GM12878 (cell line): ENCODE data around the gene GGPS1. TPM values are rescaled to one million over a fixed set of nuclear protein-coding genes. Genes with fewer than 3 reads are reported as not detected.

Source experiments
- ATAC-seq: fragments of 200-7000 bp; cut with Tn5 transposase; 3 replicates; pipeline ENCODE4 v1.9.1; 2020; ENCODE audit warnings: mild to moderate bottlenecking, moderate library complexity
- BruUV-seq: library from RNA; stranded (reverse); fragments of 400-500 nt; replicated peaks from 2 replicates; lab custom pipeline; 2021; lab: Mats Ljungman, UMichigan
- CTCF ChIA-PET: fragments of 300-600 bp; sonication (Branson Sonifier 250); formaldehyde crosslinking; extraction: SDS; loops from one replicate; lab custom pipeline; 2021; ENCODE audit warnings: inconsistent platforms; lab: Yijun Ruan, JAX
- POLR2A ChIA-PET: fragments of 350-600 bp; formaldehyde crosslinking; extraction: SDS; loops from one replicate; lab custom pipeline; 2021; ENCODE audit warnings: inconsistent platforms; lab: Charles Lee
- RAD21 ChIA-PET: fragments of 300-600 bp; sonication (Branson Sonifier 250); formaldehyde crosslinking; loops from one replicate; lab custom pipeline; 2023; ENCODE audit warnings: antibody characterized with exemption; ENCODE audit not compliant: unreplicated experiment; lab: Charles Lee
- SMC1A ChIA-PET: fragments of 300-600 bp; sonication (Branson Sonifier 250); formaldehyde crosslinking; loops from one replicate; lab custom pipeline; 2023; ENCODE audit not compliant: unreplicated experiment, uncharacterized antibody; lab: Charles Lee
- DNase-seq: peaks from one replicate; pipeline ENCODE4 v3.0.0-alpha.2; 2011; ENCODE audit warnings: low read depth, low spot score
- FAIRE-seq: peaks from 3 replicates; lab custom pipeline; 2011; peaks lifted over from hg19 to GRCh38; lab: Jason Lieb, UNC
- H2AFZ ChIP-seq: 2 replicates; pipeline ENCODE4 v1.6.0; 2011; ENCODE audit warnings: low read depth, low read length, control low read depth; ENCODE audit not compliant: control insufficient read depth
- H3K27ac ChIP-seq: 2 replicates; pipeline ENCODE4 v1.5.1; 2011; ENCODE audit warnings: control low read depth; ENCODE audit not compliant: control insufficient read depth, insufficient read depth
- H3K27me3 ChIP-seq, 2 experiments: replicated peaks in 1 of 2; 2 replicates each; pipeline versions ENCODE4 v1.6.0 to v1.6.1; 2011; ENCODE audit warnings: low read length in 1 of 2; ENCODE audit not compliant: control insufficient read depth in 2 of 2, insufficient read depth in 2 of 2
- H3K36me3 ChIP-seq, 2 experiments: 2 replicates each; pipeline ENCODE4 v1.5.1; 2011; ENCODE audit warnings: low read length in 1 of 2; ENCODE audit not compliant: control insufficient read depth in 2 of 2, insufficient read depth in 2 of 2
- H3K4me1 ChIP-seq: 2 replicates; pipeline ENCODE4 v1.6.1; 2011; ENCODE audit warnings: mild to moderate bottlenecking, low read length, moderate library complexity, mixed read lengths; ENCODE audit not compliant: control insufficient read depth, insufficient read depth
- H3K4me2 ChIP-seq: 2 replicates; pipeline ENCODE4 v1.6.0; 2011; ENCODE audit warnings: control low read depth; ENCODE audit not compliant: control insufficient read depth, insufficient read depth
- H3K4me3 ChIP-seq: fragments of 200-600 bp; sonication (generic); 2 replicates; pipeline ENCODE4 v1.5.1; 2016
- H3K79me2 ChIP-seq: 2 replicates; pipeline ENCODE4 v1.6.0; 2011; ENCODE audit warnings: low read length; ENCODE audit not compliant: control insufficient read depth, insufficient read depth
- H3K9ac ChIP-seq: 2 replicates; pipeline ENCODE4 v1.8.0; 2011; ENCODE audit warnings: low read length, control low read depth, mixed read lengths; ENCODE audit not compliant: control insufficient read depth, insufficient read depth
- H3K9me3 ChIP-seq: replicated peaks from 3 replicates; pipeline ENCODE4 v1.5.1; 2011; ENCODE audit warnings: mild to moderate bottlenecking, low read length; ENCODE audit not compliant: control insufficient read depth, insufficient read depth
- H4K20me1 ChIP-seq: 2 replicates; pipeline ENCODE4 v1.6.0; 2011; ENCODE audit not compliant: control insufficient read depth, insufficient read depth
- CEBPZ ChIP-seq: fragments of 150-350 bp; IDR thresholded peaks from 2 replicates; pipeline ENCODE4 v1.6.1; 2016; ENCODE audit warnings: low read depth, low read length
- GABPA ChIP-seq: IDR thresholded peaks from 2 replicates; pipeline ENCODE4 v1.6.1; 2014; ENCODE audit warnings: antibody characterized with exemption, low read depth, mild to moderate bottlenecking, inconsistent platforms
- HDAC2 ChIP-seq: fragments of 200-600 bp; sonication (generic); IDR thresholded peaks from 2 replicates; pipeline ENCODE4 v1.6.1; 2017
- HDAC6 ChIP-seq: fragments of 200-600 bp; sonication (generic); IDR thresholded peaks from one replicate; pipeline ENCODE4 v1.8.0; 2017; ENCODE audit warnings: antibody characterized with exemption; ENCODE audit not compliant: unreplicated experiment
- MEF2A ChIP-seq: IDR thresholded peaks from 2 replicates; pipeline ENCODE4 v1.6.1; 2011; ENCODE audit warnings: low read depth, mild to moderate bottlenecking, low read length, moderate library complexity; ENCODE audit not compliant: insufficient read depth
- MEF2B ChIP-seq: fragments of 450-650 bp; IDR thresholded peaks from 2 replicates; pipeline ENCODE4 v1.6.1; 2018; ENCODE audit warnings: mild to moderate bottlenecking, moderate library complexity; ENCODE audit not compliant: partially characterized antibody, poor library complexity, severe bottlenecking
- MTA3 ChIP-seq: IDR thresholded peaks from 2 replicates; pipeline ENCODE4 v1.6.1; 2012; ENCODE audit warnings: low read length, inconsistent platforms, borderline replicate concordance
- PBX3 ChIP-seq: IDR thresholded peaks from 2 replicates; pipeline ENCODE4 v1.6.1; 2011; ENCODE audit warnings: mild to moderate bottlenecking, low read depth, low read length, moderate library complexity; ENCODE audit not compliant: insufficient replicate concordance
- PKNOX1 ChIP-seq: fragments of 450-650 bp; IDR thresholded peaks from 2 replicates; pipeline ENCODE4 v1.6.1; 2016; ENCODE audit warnings: mild to moderate bottlenecking
- SIN3A ChIP-seq: IDR thresholded peaks from 2 replicates; pipeline ENCODE4 v1.6.1; 2012; ENCODE audit warnings: low read depth, low read length, improper control_type of control experiment
- SUZ12 ChIP-seq: fragments of 200-600 bp; sonication (generic); IDR thresholded peaks from one replicate; pipeline ENCODE4 v1.6.1; 2018; ENCODE audit warnings: antibody characterized with exemption, mild to moderate bottlenecking; ENCODE audit not compliant: unreplicated experiment
- TAF1 ChIP-seq: IDR thresholded peaks from 2 replicates; pipeline ENCODE4 v1.6.1; 2011; ENCODE audit warnings: mild to moderate bottlenecking, low read depth, low read length, borderline replicate concordance
- TARDBP ChIP-seq: IDR thresholded peaks from 2 replicates; pipeline ENCODE4 v1.6.1; 2016; ENCODE audit warnings: borderline replicate concordance
- ZBTB33 ChIP-seq: fragments of 450-650 bp; IDR thresholded peaks from 2 replicates; pipeline ENCODE4 v1.6.1; 2017; ENCODE audit warnings: mild to moderate bottlenecking
- ZNF384 ChIP-seq: IDR thresholded peaks from 2 replicates; pipeline ENCODE4 v1.6.1; 2012; ENCODE audit warnings: low read depth, mild to moderate bottlenecking, low read length, improper control_type of control experiment, borderline replicate concordance
- WGBS: methylation state at CpG from one replicate; pipeline ENCODE4 v1.1.6; 2016; ENCODE audit warnings: low lambda C conversion rate; ENCODE audit not compliant: insufficient replicate concordance, insufficient coverage; ENCODE audit errors: missing lambda C conversion rate; 5-methylcytosine and 5-hydroxymethylcytosine counted together
- in situ Hi-C: fragments of 300-500 bp; cut with MboI; formaldehyde crosslinking; loops from 9 replicates; pipeline ENCODE4 v1.14.3; 2018; ENCODE audit warnings: mixed read lengths
- intact Hi-C: fragments of 100-400 bp; cut with micrococcal nuclease; formaldehyde crosslinking; loops from one replicate; pipeline ENCODE4 v1.14.2; 2022; ENCODE audit not compliant: unreplicated experiment
- polyA plus RNA-seq, 11 experiments: library from polyadenylated mRNA; depleted of rRNA in 4 of 11; unstranded in 6 of 11; stranded (reverse) in 5 of 11; fragments of >200 nt; fragmentation: Nextera tagmentation in 4 of 11; fragmentation: Illumina TruSeq in 1 of 11; extraction: Ambion mirVana in 4 of 11; extraction: Trizol in 1 of 11; gene quantifications; 1 replicate in 1 of 11; 2 replicates in 10 of 11; pipeline versions ENCODE4 v1.2.1 to v1.2.3, GENCODE V29; 2011 to 2016; ENCODE audit warnings: inconsistent platforms in 2 of 11, missing spikeins in 2 of 11, low read depth in 1 of 11
- total RNA-seq, 4 experiments: library from RNA; depleted of rRNA in 3 of 4; stranded (reverse); fragments of >200 nt in 3 of 4; fragmentation: Illumina TruSeq in 1 of 4; extraction: Trizol in 1 of 4; gene quantifications; 2 replicates each; pipeline versions ENCODE4 v1.2.1 to v1.2.3, GENCODE V29; 2013 to 2021

Gene GGPS1
- total and polyA plus RNA-seq, 10 of the 15 experiments (the other 5 are each of a cell fraction or from before 2014, with no cell fraction given) = 15.1 to 36.0 (median 25.3) TPM

GRCh38 chr1:235329139-235329902 is 951 bp downstream of the GGPS1 start:
- H3K79me2 ChIP-seq = peaks cover 81% of the 10 kb centered on the region
- WGBS = under 1% methylated on average over 24 of the region's 24 CpGs
- H3K27ac ChIP-seq = peak overlapping the region; percentile 93
- H3K27me3 ChIP-seq = no peaks in the 10 kb centered on the region
- POLR2A ChIA-PET = interaction anchor here (0.7 to 3.2 kb wide), 7 partner anchors 54 to 168 kb away, joined by 3 to 17 read pairs (median 4); partner anchors contain the start of gene RBM34
- DNase-seq (peak; percentile 52), FAIRE-seq (no peak), ATAC-seq (peak; percentile 49)
- BruUV-seq = TSS peak; percentile 79
- RAD21 ChIA-PET = interaction anchor here (0.6 to 2.5 kb wide), 7 partner anchors 11 to 87 kb away, joined by 3 to 9 read pairs (median 3); no protein-coding TSS in a partner anchor
- H3K4me2 ChIP-seq = peak overlapping the region; percentile 86
- CTCF ChIA-PET = interaction anchor here (0.7 to 3.6 kb wide), 9 partner anchors 11 to 167 kb away, joined by 3 to 23 read pairs (median 6); no protein-coding TSS in a partner anchor
- H3K36me3 ChIP-seq = no peaks in the 10 kb centered on the region
- no peaks in the 10 kb centered on the region for H4K20me1 ChIP-seq
- SMC1A ChIA-PET = interaction anchor here (0.7 to 4.5 kb wide), 14 partner anchors 11 to 225 kb away, joined by 3 to 38 read pairs (median 4); no protein-coding TSS in a partner anchor
- no peaks in the 10 kb centered on the region; the same call in 2 of the 3 replicates for H3K9me3 ChIP-seq
- in situ Hi-C loops = no loop called here
- H3K9ac ChIP-seq = peak overlapping the region; percentile 91
- peaks cover 8% of the 10 kb centered on the region; the same call in 1 of the 2 replicates for H3K4me1 ChIP-seq
- peak overlapping the region; percentile 74 for H2AFZ ChIP-seq
- intact Hi-C loops = loop anchor here (2.0 to 5.0 kb wide), 3 partner anchors 77 to 202 kb away; partner anchors contain the start of genes B3GALNT2 and TOMM20
- H3K4me3 ChIP-seq = peak overlapping the region; percentile 92
- peak; percentile 46; the same call in 1 of the 2 replicates for TF ChIP-seq TAF1
- TF ChIP-seq SUZ12 = no peak
- TF ChIP-seq HDAC6 = no peak
- no peak for TF ChIP-seq PBX3
- TF ChIP-seq MEF2A = no peak
- TF ChIP-seq TARDBP = no peak
- no peak for TF ChIP-seq PKNOX1
- TF ChIP-seq MTA3 = no peak
- TF ChIP-seq ZNF384 = no peak
- TF ChIP-seq SIN3A = no peak
- no peak for TF ChIP-seq HDAC2
- TF ChIP-seq ZBTB33 = no peak
- TF ChIP-seq GABPA = no peak
- no peak for TF ChIP-seq CEBPZ
- TF ChIP-seq MEF2B = no peak
